Panc1 (cell line): ENCODE results near the gene FANCD2OS. TPM values are rescaled to one million over a fixed set of nuclear protein-coding genes. Genes with fewer than 3 reads are reported as not detected.
A peak's percentile ranks its signal among the peaks of the same experiment; 100 is the strongest.

Experiments
- ATAC-seq: fragments of 200-7000 bp; cut with Tn5 transposase; 2 replicates; pipeline ENCODE4 v1.9.1; 2020; ENCODE audit warnings: mild to moderate bottlenecking, moderate library complexity
- BruUV-seq: library from RNA; stranded (reverse); fragments of 400-500 nt; replicated peaks from 2 replicates; lab custom pipeline; 2021; lab: Mats Ljungman, UMichigan
- CTCF ChIA-PET: fragments of 300-600 bp; sonication (Branson Sonifier 250); formaldehyde crosslinking; loops from one replicate; lab custom pipeline; 2022; ENCODE audit warnings: antibody characterized with exemption; lab: Charles Lee
- POLR2A ChIA-PET: fragments of 300-600 bp; sonication (Branson Sonifier 250); formaldehyde crosslinking; loops from one replicate; lab custom pipeline; 2022; ENCODE audit warnings: antibody characterized with exemption; lab: Charles Lee
- DNase-seq: peaks from one replicate; pipeline ENCODE4 v3.0.0-alpha.2; 2010; ENCODE audit warnings: low read depth, low spot score
- H3K27ac ChIP-seq: 2 replicates; pipeline ENCODE4 v1.5.1; 2011; ENCODE audit warnings: mild to moderate bottlenecking, low read length, inconsistent platforms
- H3K27me3 ChIP-seq: fragments of 200-500 bp; sonication (Bioruptor generic); 2 replicates; pipeline ENCODE4 v1.6.0; 2014; ENCODE audit warnings: low read length, inconsistent platforms; ENCODE audit not compliant: control insufficient read depth, insufficient read depth
- H3K36me3 ChIP-seq: fragments of 200-500 bp; sonication (Bioruptor generic); 2 replicates; pipeline ENCODE4 v1.5.1; 2014; ENCODE audit warnings: inconsistent platforms, mild to moderate bottlenecking, low read length, moderate library complexity; ENCODE audit not compliant: control insufficient read depth, insufficient read depth
- H3K4me1 ChIP-seq: 2 replicates; pipeline ENCODE4 v1.5.1; 2011; ENCODE audit warnings: inconsistent platforms, mild to moderate bottlenecking, low read length, moderate library complexity; ENCODE audit not compliant: control insufficient read depth, insufficient read depth
- H3K4me3 ChIP-seq, 2 experiments: 2 replicates each; pipeline ENCODE4 v1.5.1; 2011 to 2012; ENCODE audit warnings: low read depth in 2 of 2, low read length in 2 of 2, mild to moderate bottlenecking in 2 of 2, inconsistent platforms in 1 of 2, moderate library complexity in 1 of 2
- H3K9me3 ChIP-seq: fragments of 200-500 bp; sonication (Bioruptor generic); 2 replicates; pipeline ENCODE4 v1.5.1; 2014; ENCODE audit warnings: low read depth, mild to moderate bottlenecking, inconsistent platforms, low read length, moderate library complexity; ENCODE audit not compliant: control insufficient read depth, insufficient read depth
- CTCF ChIP-seq: fragments of 450-650 bp; IDR thresholded peaks from 2 replicates; pipeline ENCODE4 v1.5.1; 2017; ENCODE audit warnings: mild to moderate bottlenecking
- POLR2AphosphoS5 ChIP-seq: IDR thresholded peaks from 2 replicates; pipeline ENCODE4 v1.6.1; 2012; ENCODE audit warnings: mild to moderate bottlenecking, low read depth, low read length, moderate library complexity
- REST ChIP-seq, 2 experiments: IDR thresholded peaks; 2 replicates each; pipeline ENCODE4 v1.6.1; 2011 to 2012; ENCODE audit warnings: low read depth in 2 of 2, control low read depth in 1 of 2, low read length in 1 of 2, mild to moderate bottlenecking in 1 of 2, moderate library complexity in 1 of 2; ENCODE audit not compliant: insufficient read depth in 1 of 2
- SIN3A ChIP-seq: IDR thresholded peaks from 2 replicates; pipeline ENCODE4 v1.6.1; 2012; ENCODE audit warnings: low read depth, mild to moderate bottlenecking, low read length, moderate library complexity, borderline replicate concordance; ENCODE audit not compliant: insufficient read depth
- TCF7L2 ChIP-seq: IDR thresholded peaks from 2 replicates; pipeline ENCODE4 v1.6.1; 2011; ENCODE audit warnings: mild to moderate bottlenecking, low read depth, low read length, inconsistent platforms
- in situ Hi-C: cut with HindIII; loops from 2 replicates; pipeline ENCODE4 v1.10.0; 2016; ENCODE audit warnings: low sequenced_read_pairs, low pct_unique_long_range_greater_than_20kb
- intact Hi-C: fragments of 100-400 bp; cut with micrococcal nuclease; formaldehyde crosslinking; loops from one replicate; pipeline ENCODE4 v1.10.0; 2022; ENCODE audit not compliant: unreplicated experiment
- total RNA-seq: library from RNA; stranded (reverse); gene quantifications from one replicate; pipeline ENCODE4 v1.2.1, GENCODE V29; 2021; ENCODE audit not compliant: unreplicated experiment

FANCD2OS gene
- total RNA-seq, 1 experiment from 2014 or later, result not detected

- TF ChIP-seq REST (IDR thresholded peaks at IDR 0.05; ENCODE audit: insufficient read depth in 1 of 2, low read depth in 2 of 2, low read length in 1 of 2) (no peak), SIN3A (no peak), POLR2AphosphoS5 (no peak), CTCF (no peak), TCF7L2 (no peak)
- no TSS peak for BruUV-seq
- DNase-seq (no peak), ATAC-seq (peak; percentile 7; the same call in 1 of the 2 replicates)
- POLR2A ChIA-PET, result interaction anchor here (0.6 kb wide), 1 partner anchor 18 kb away, joined by 4 read pairs; no protein-coding TSS in a partner anchor
- H3K4me3 ChIP-seq, result peak overlapping the region; percentile 78 to 95
- no peaks in the 10 kb centered on the region for H3K27me3 ChIP-seq
- CTCF ChIA-PET, result no interaction called here
- in situ Hi-C loops (no loop called here), intact Hi-C loops (no loop called here)
- peak overlapping the region; percentile 81 for H3K27ac ChIP-seq
- no peaks in the 10 kb centered on the region for H3K4me1 ChIP-seq
- H3K9me3 ChIP-seq, result no peaks in the 10 kb centered on the region
- no peaks in the 10 kb centered on the region for H3K36me3 ChIP-seq
Measured at GRCh38 chr3:10140996-10141546, 33.0 kb upstream of the FANCD2OS start.

GRCh38 chr3:10137178-10137577 is 29.1 kb upstream of the FANCD2OS start:
- no peaks in the 10 kb centered on the region for H3K36me3 ChIP-seq
- no peak for ATAC-seq
- no peaks in the 10 kb centered on the region for H3K27me3 ChIP-seq
- no peak overlapping the region for H3K27ac ChIP-seq
- DNase-seq, result no peak
- no peaks in the 10 kb centered on the region for H3K9me3 ChIP-seq
- no peak for TF ChIP-seq REST (IDR thresholded peaks at IDR 0.05; ENCODE audit: insufficient read depth in 1 of 2, low read depth in 2 of 2, low read length in 1 of 2)
- no peak for TF ChIP-seq SIN3A
- TF ChIP-seq TCF7L2, result no peak
- TF ChIP-seq POLR2AphosphoS5, result no peak
- no peak for TF ChIP-seq CTCF
- H3K4me3 ChIP-seq, result no peak overlapping the region
- ChIA-PET POLR2A (no interaction called here), CTCF (no interaction called here)
- intact Hi-C loops, result no loop called here
- no TSS peak for BruUV-seq
- H3K4me1 ChIP-seq, result no peaks in the 10 kb centered on the region
- in situ Hi-C loops, result no loop called here
